WTC11 (cell line): ENCODE data around the gene SERGEF. TPM values are rescaled to one million over a fixed set of nuclear protein-coding genes. Genes with fewer than 3 reads are reported as not detected.

Experiments used
- ATAC-seq: fragments of 200-7000 bp; cut with Tn5 transposase; 2 replicates; pipeline ENCODE4 v1.10.0; 2021; ENCODE audit warnings: mild to moderate bottlenecking, moderate library complexity
- CTCF ChIA-PET: fragments of 300-600 bp; sonication (Branson Sonifier 250); formaldehyde crosslinking; loops from one replicate; lab custom pipeline; 2021; ENCODE audit warnings: antibody characterized with exemption; lab: Charles Lee
- POLR2A ChIA-PET: fragments of 350-600 bp; sonication (Branson Sonifier 250); formaldehyde crosslinking; loops from one replicate; lab custom pipeline; 2021; ENCODE audit warnings: antibody characterized with exemption; lab: Charles Lee
- DNase-seq: peaks from one replicate; pipeline ENCODE4 v3.0.0; 2021; ENCODE audit warnings: low spot score
- H3K27ac Mint-ChIP-seq: 2 replicates; pipeline ENCODE4 v1.8.0; 2021; ENCODE audit warnings: mixed read lengths
- H3K27me3 Mint-ChIP-seq: 2 replicates; pipeline ENCODE4 v1.8.0; 2021; ENCODE audit warnings: low read depth, mild to moderate bottlenecking, moderate library complexity, mixed read lengths
- H3K36me3 Mint-ChIP-seq: 2 replicates; pipeline ENCODE4 v1.8.0; 2021; ENCODE audit warnings: mixed read lengths
- H3K4me1 Mint-ChIP-seq: 2 replicates; pipeline ENCODE4 v1.8.0; 2022; ENCODE audit warnings: mixed read lengths
- H3K4me3 Mint-ChIP-seq: 2 replicates; pipeline ENCODE4 v1.8.0; 2021; ENCODE audit warnings: mild to moderate bottlenecking, moderate library complexity, mixed read lengths
- H3K9me3 Mint-ChIP-seq: 2 replicates; pipeline ENCODE4 v1.8.0; 2021; ENCODE audit warnings: mixed read lengths
- ATF1 ChIP-seq: sonication (generic); formaldehyde crosslinking; IDR thresholded peaks from 2 replicates; pipeline ENCODE4 v1.8.1; 2023; ENCODE audit warnings: mild to moderate bottlenecking, moderate library complexity, missing genetic modification reagents
- CDX4 ChIP-seq: fragments of 250-450 bp; sonication (Bioruptor Pico); IDR thresholded peaks from 2 replicates; pipeline ENCODE4 v1.9.0; 2021; ENCODE audit warnings: moderate library complexity, mild to moderate bottlenecking, inconsistent platforms, borderline replicate concordance
- CREB1 ChIP-seq: sonication (generic); formaldehyde crosslinking; IDR thresholded peaks from 2 replicates; pipeline ENCODE4 v1.8.0; 2023; ENCODE audit warnings: mild to moderate bottlenecking, missing genetic modification reagents
- CREM ChIP-seq: sonication (generic); formaldehyde crosslinking; IDR thresholded peaks from 2 replicates; pipeline ENCODE4 v1.8.1; 2022; ENCODE audit warnings: mild to moderate bottlenecking, missing genetic modification reagents, moderate library complexity
- EMX1 ChIP-seq: fragments of 250-450 bp; sonication (Bioruptor Pico); IDR thresholded peaks from 2 replicates; pipeline ENCODE4 v1.8.0; 2021; ENCODE audit warnings: mild to moderate bottlenecking
- FOXJ3 ChIP-seq: sonication (generic); formaldehyde crosslinking; IDR thresholded peaks from 2 replicates; pipeline ENCODE4 v1.9.0; 2021; ENCODE audit warnings: missing genetic modification reagents, mild to moderate bottlenecking, borderline replicate concordance
- FOXP1 ChIP-seq: sonication (generic); formaldehyde crosslinking; IDR thresholded peaks from 2 replicates; pipeline ENCODE4 v1.8.0; 2022; ENCODE audit warnings: missing genetic modification reagents, mild to moderate bottlenecking, moderate library complexity, borderline replicate concordance
- GRHL2 ChIP-seq: fragments of 250-450 bp; sonication (Bioruptor Pico); IDR thresholded peaks from 2 replicates; pipeline ENCODE4 v1.8.0; 2022; ENCODE audit warnings: mild to moderate bottlenecking, moderate library complexity; ENCODE audit not compliant: insufficient replicate concordance, severe bottlenecking
- GTF2I ChIP-seq: fragments of 250-450 bp; sonication (Bioruptor Pico); conservative IDR thresholded peaks from 2 replicates; pipeline ENCODE4 v1.4.0; 2021; ENCODE audit warnings: mild to moderate bottlenecking
- IRF1 ChIP-seq: sonication (generic); formaldehyde crosslinking; IDR thresholded peaks from 2 replicates; pipeline ENCODE4 v1.8.0; 2023; ENCODE audit warnings: missing genetic modification reagents
- JAZF1 ChIP-seq: fragments of 250-450 bp; sonication (Bioruptor Pico); IDR thresholded peaks from 2 replicates; pipeline ENCODE4 v1.9.0; 2021; ENCODE audit warnings: moderate library complexity, mild to moderate bottlenecking, inconsistent platforms
- NFATC4 ChIP-seq: fragments of 250-450 bp; sonication (Bioruptor Pico); IDR thresholded peaks from 2 replicates; pipeline ENCODE4 v1.9.0; 2021; ENCODE audit warnings: mild to moderate bottlenecking
- NFYB ChIP-seq: sonication (generic); formaldehyde crosslinking; conservative IDR thresholded peaks from 2 replicates; pipeline ENCODE4 v1.8.0; 2022; ENCODE audit warnings: low read depth, missing genetic modification reagents
- NR1H2 ChIP-seq: sonication (generic); formaldehyde crosslinking; IDR thresholded peaks from 2 replicates; pipeline ENCODE4 v1.9.0; 2021; ENCODE audit warnings: mild to moderate bottlenecking, moderate library complexity, missing genetic modification reagents
- NR3C1 ChIP-seq: sonication (generic); formaldehyde crosslinking; conservative IDR thresholded peaks from 2 replicates; pipeline ENCODE4 v1.8.1; 2023; ENCODE audit warnings: low read depth, mild to moderate bottlenecking, missing genetic modification reagents
- OVOL2 ChIP-seq: fragments of 250-450 bp; sonication (Bioruptor Pico); IDR thresholded peaks from 2 replicates; pipeline ENCODE4 v1.9.0; 2021; ENCODE audit warnings: mild to moderate bottlenecking, borderline replicate concordance
- PREB ChIP-seq: sonication (generic); formaldehyde crosslinking; IDR thresholded peaks from 2 replicates; pipeline ENCODE4 v1.8.1; 2022; ENCODE audit warnings: mild to moderate bottlenecking, missing genetic modification reagents, moderate library complexity, borderline replicate concordance
- RORB ChIP-seq: fragments of 250-450 bp; sonication (Bioruptor Pico); IDR thresholded peaks from 2 replicates; pipeline ENCODE4 v1.9.0; 2021; ENCODE audit warnings: mild to moderate bottlenecking
- SMAD3 ChIP-seq: sonication (generic); formaldehyde crosslinking; IDR thresholded peaks from 2 replicates; pipeline ENCODE4 v1.8.0; 2022; ENCODE audit warnings: missing genetic modification reagents, mild to moderate bottlenecking, borderline replicate concordance
- TEAD4 ChIP-seq: sonication (generic); formaldehyde crosslinking; IDR thresholded peaks from 2 replicates; pipeline ENCODE4 v1.8.0; 2022; ENCODE audit warnings: mild to moderate bottlenecking, missing genetic modification reagents
- TP53 ChIP-seq: sonication (generic); formaldehyde crosslinking; IDR thresholded peaks from 2 replicates; pipeline ENCODE4 v1.8.1; 2023; ENCODE audit warnings: mild to moderate bottlenecking, missing genetic modification reagents
- ZBTB21 ChIP-seq: sonication (generic); formaldehyde crosslinking; IDR thresholded peaks from 2 replicates; pipeline ENCODE4 v1.8.1; 2023; ENCODE audit warnings: mild to moderate bottlenecking, missing genetic modification reagents, borderline replicate concordance
- ZNF263 ChIP-seq: sonication (generic); formaldehyde crosslinking; IDR thresholded peaks from 2 replicates; pipeline ENCODE4 v1.8.1; 2022; ENCODE audit warnings: low read depth, mild to moderate bottlenecking, moderate library complexity, missing genetic modification reagents
- total RNA-seq: library from RNA; stranded (reverse); gene quantifications from 3 replicates; pipeline ENCODE4 v1.2.3, GENCODE V29; 2021
- TF ChIP-seq, protein P1 (sequence below): fragments of 250-450 bp; sonication (Bioruptor Pico); IDR thresholded peaks from 2 replicates; pipeline ENCODE4 v1.8.0; 2021; ENCODE audit warnings: mild to moderate bottlenecking

SERGEF gene
- total RNA-seq, 1 experiment from 2014 or later, result 35.5 TPM

DNA sequence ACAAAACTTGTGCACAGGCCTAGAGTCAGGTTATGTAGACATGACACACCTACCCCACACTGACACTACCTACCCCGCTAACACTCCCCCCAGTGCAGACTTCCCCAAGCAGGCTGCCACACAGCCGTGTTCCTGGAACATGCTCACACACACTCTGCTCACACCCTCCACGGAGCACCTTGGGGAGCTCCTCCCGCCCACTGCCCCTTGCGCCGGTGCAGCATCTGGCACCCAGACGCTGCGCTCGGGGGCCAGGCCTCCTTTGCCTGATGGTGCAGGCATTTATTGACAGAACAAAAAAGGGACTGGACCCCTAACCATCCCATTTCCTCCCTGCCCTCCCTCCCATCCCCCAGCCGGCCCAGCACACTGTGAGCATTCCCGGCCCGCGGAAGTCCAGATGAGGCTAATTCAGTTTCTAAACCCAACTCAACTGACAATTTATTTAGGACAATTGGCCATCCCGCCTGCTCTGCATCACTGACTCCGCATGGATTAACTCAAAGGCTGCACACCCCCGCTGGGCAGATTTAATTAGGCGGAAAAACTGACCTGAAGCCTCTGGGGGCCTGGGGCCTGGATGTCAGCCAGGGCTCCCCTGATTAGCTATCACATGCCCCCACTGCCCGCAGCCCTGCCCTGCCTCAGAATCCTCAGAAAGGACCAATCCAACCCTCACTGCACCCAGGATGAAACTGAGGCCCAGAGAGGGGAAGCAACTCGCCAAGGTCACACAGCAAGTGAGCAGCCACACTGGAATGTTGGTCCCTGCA lies 248.2 kb downstream of the SERGEF start:
- no peaks in the 10 kb centered on the region for H3K9me3 Mint-ChIP-seq
- H3K36me3 Mint-ChIP-seq, result no peaks in the 10 kb centered on the region
- no peak overlapping the region for H3K27ac Mint-ChIP-seq
- H3K4me1 Mint-ChIP-seq, result 0 out of 2 replicates have a peak, but pooled peaks cover 4% of the 10 kb centered on the region
- no peak; the same call in 1 of the 2 replicates for ATAC-seq
- no peaks in the 10 kb centered on the region for H3K27me3 Mint-ChIP-seq
- CTCF ChIA-PET, result interaction anchor here (1.2 to 4.7 kb wide), 6 partner anchors 10 to 142 kb away, joined by 3 to 72 read pairs (median 5); no protein-coding TSS in a partner anchor
- TF ChIP-seq GTF2I (peak; percentile 58), TP53 (CRISPR knock-in tag) (no peak)
- TF ChIP-seq, all 79 proteins: peak for 1
- DNase-seq, result no peak
- POLR2A ChIA-PET, result no interaction called here
- H3K4me3 Mint-ChIP-seq, result no peak overlapping the region

- Mint-ChIP-seq H3K4me1 (0 out of 2 replicates have a peak, but pooled peaks cover 4% of the 10 kb centered on the region), H3K9me3 (no peaks in the 10 kb centered on the region), H3K36me3 (no peaks in the 10 kb centered on the region), H3K4me3 (no peak overlapping the region), H3K27me3 (no peaks in the 10 kb centered on the region), H3K27ac (no peak overlapping the region)
- no peak for DNase-seq
- ChIA-PET CTCF (no interaction called here), POLR2A (no interaction called here)
- ATAC-seq, result no peak
- no peak for TF ChIP-seq CREM
- no peak for TF ChIP-seq PREB (CRISPR knock-in tag)
- no peak for TF ChIP-seq NFYB (CRISPR knock-in tag)
Observed at GRCh38 chr11:17763703-17764102, 249.1 kb downstream of the SERGEF start.

GRCh38 chr11:17763244-17763643 lies 249.6 kb downstream of the SERGEF start:
- no peaks in the 10 kb centered on the region for H3K27me3 Mint-ChIP-seq
- no peak for TF ChIP-seq NR3C1 (CRISPR knock-in tag)
- no peak for TF ChIP-seq TP53 (CRISPR knock-in tag)
- no peak for TF ChIP-seq ZNF263 (CRISPR knock-in tag)
- TF ChIP-seq SMAD3 (CRISPR knock-in tag), result no peak
- TF ChIP-seq OVOL2, result no peak
- no peak for TF ChIP-seq FOXJ3 (CRISPR knock-in tag)
- TF ChIP-seq NFATC4 (CRISPR knock-in tag), result no peak

GRCh38 chr11:17762309-17762974 lies 250.4 kb downstream of the SERGEF start:
- Mint-ChIP-seq H3K27me3 (no peaks in the 10 kb centered on the region), H3K4me3 (no peak overlapping the region), H3K9me3 (no peaks in the 10 kb centered on the region), H3K36me3 (no peaks in the 10 kb centered on the region), H3K4me1 (0 out of 2 replicates have a peak, but pooled peaks cover 4% of the 10 kb centered on the region), H3K27ac (no peak overlapping the region)
- ChIA-PET POLR2A (no interaction called here), CTCF (interaction anchor here (0.5 to 2.8 kb wide), 6 partner anchors 10 to 314 kb away, joined by 3 to 26 read pairs (median 5); no protein-coding TSS in a partner anchor)
- DNase-seq (no peak), ATAC-seq (no peak)
- TF ChIP-seq, protein P1, sequence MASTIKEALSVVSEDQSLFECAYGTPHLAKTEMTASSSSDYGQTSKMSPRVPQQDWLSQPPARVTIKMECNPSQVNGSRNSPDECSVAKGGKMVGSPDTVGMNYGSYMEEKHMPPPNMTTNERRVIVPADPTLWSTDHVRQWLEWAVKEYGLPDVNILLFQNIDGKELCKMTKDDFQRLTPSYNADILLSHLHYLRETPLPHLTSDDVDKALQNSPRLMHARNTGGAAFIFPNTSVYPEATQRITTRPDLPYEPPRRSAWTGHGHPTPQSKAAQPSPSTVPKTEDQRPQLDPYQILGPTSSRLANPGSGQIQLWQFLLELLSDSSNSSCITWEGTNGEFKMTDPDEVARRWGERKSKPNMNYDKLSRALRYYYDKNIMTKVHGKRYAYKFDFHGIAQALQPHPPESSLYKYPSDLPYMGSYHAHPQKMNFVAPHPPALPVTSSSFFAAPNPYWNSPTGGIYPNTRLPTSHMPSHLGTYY (CRISPR knock-in tag), result no peak
- TF ChIP-seq TEAD4 (CRISPR knock-in tag), result no peak
- no peak for TF ChIP-seq CREB1 (CRISPR knock-in tag)
- TF ChIP-seq GRHL2, result no peak
- no peak for TF ChIP-seq NFATC4 (CRISPR knock-in tag)
- TF ChIP-seq IRF1, result no peak
- TF ChIP-seq ZBTB21 (CRISPR knock-in tag), result no peak
- no peak for TF ChIP-seq SMAD3 (CRISPR knock-in tag)
- no peak for TF ChIP-seq JAZF1 (CRISPR knock-in tag)
- no peak for TF ChIP-seq FOXP1
- TF ChIP-seq EMX1, result no peak
- TF ChIP-seq CDX4, result no peak
- no peak for TF ChIP-seq NFYB (CRISPR knock-in tag)
- TF ChIP-seq ATF1 (CRISPR knock-in tag), result no peak
- no peak for TF ChIP-seq NR1H2
- TF ChIP-seq RORB (CRISPR knock-in tag), result no peak
- TF ChIP-seq TP53 (CRISPR knock-in tag), result no peak

More at GRCh38 chr11:17763244-17763643, 249.6 kb downstream of the SERGEF start:
- no peaks in the 10 kb centered on the region for H3K9me3 Mint-ChIP-seq
- ChIA-PET POLR2A (no interaction called here), CTCF (no interaction called here)
- no peaks in the 10 kb centered on the region for H3K36me3 Mint-ChIP-seq
- ATAC-seq, result no peak
- H3K4me1 Mint-ChIP-seq, result 0 out of 2 replicates have a peak, but pooled peaks cover 4% of the 10 kb centered on the region
- no peak for DNase-seq
- no peak overlapping the region for H3K27ac Mint-ChIP-seq
- H3K4me3 Mint-ChIP-seq, result no peak overlapping the region
